GM21786 (cell line): ENCODE data around the gene PNPLA1.

Source experiments
- ATAC-seq: cut with Tn5 transposase; IDR thresholded peaks from one replicate; pipeline ENCODE4 v1.9.1; 2021; ENCODE audit not compliant: unreplicated experiment

PNPLA1 gene

DNA sequence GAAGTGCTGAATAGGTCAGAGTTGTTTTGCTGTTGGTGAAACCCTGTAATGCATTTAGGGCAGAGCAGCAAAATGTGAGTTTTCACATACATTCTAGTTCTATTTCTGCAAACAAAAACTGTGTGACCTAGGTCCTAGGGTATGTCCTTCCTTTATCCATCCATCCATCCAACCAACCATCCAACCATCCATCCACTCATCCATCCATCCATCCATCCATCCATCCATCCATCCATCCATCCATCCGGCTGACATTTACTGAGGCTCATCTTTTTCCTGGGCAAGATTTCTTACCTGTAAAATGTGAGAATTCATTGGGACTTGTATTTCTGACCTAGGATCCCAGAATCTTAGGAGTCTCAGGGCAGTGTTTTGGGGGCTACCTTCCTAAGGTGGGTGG lies 14.5 kb downstream of the PNPLA1 start:
- no peak for ATAC-seq

GRCh38 chr6:36285187-36285671 lies 15.4 kb downstream of the PNPLA1 start:
- ATAC-seq: no peak

DNA sequence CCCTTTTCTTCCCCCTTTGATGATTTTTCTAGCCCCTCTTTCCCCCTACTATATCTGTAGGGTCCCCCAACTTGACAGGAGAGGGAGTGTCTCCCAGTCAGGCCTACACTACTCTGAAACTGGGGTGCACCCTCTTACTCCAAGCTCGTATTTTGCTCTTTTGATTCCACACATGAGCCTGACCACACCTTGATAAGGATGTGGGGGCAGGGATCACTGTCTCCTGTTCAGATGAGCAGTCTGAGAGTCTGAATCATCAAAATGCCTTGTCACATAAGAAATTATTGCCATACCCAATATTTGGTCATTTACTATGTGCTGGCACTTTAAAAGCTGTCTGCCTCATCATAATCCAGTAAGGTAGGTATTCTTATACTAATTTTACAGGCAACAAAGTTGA lies 15.9 kb downstream of the PNPLA1 start:
- no peak for ATAC-seq

DNA sequence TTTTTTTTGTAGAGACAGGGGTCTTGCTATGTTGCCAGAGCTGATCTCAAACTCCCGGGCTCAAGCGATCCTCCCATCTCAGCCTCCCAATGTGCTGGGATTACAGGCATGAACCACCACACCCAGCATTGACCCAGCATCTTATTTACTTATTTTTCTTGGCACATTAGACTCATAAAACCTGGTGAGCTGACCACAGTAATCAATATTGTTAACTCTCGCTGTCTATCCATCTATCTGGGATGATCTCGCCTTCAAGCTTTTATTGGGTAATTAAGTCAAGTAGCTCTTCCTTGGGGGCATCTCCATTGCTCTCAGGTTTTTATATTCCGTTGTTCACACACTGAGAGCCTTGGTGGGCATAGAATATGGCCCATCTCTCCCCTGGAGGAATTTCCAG lies 17.0 kb downstream of the PNPLA1 start:
- ATAC-seq: no peak

DNA sequence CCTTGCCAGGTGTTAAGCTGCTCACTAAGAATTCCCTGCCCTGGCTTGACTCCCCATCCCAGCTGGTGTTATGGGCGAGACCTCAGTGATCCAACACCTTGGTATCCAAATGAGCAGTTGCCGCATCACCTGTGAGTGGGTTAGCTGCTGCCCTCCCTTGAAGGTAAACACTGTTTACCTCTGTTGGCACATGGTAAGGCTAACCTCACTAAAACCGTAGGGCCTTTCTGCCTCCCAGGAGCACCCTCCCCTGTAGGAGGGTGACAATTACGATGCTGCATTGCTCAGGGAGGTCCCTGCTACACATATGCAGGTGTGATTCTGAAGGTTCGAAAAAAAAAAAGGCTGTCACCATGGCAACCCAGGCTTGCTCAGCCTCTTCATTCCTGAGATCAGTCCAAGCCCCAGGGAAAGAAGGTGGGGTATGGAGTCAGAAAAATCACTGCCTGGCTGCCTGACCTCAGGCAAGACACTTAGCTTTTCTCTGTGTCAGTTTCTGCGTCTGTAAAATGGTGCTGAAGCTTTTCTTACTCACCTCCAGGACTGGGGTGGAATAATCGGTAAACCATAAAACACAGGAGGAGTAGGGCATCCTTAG lies 19.5 kb downstream of the PNPLA1 start:
- ATAC-seq: no peak

DNA sequence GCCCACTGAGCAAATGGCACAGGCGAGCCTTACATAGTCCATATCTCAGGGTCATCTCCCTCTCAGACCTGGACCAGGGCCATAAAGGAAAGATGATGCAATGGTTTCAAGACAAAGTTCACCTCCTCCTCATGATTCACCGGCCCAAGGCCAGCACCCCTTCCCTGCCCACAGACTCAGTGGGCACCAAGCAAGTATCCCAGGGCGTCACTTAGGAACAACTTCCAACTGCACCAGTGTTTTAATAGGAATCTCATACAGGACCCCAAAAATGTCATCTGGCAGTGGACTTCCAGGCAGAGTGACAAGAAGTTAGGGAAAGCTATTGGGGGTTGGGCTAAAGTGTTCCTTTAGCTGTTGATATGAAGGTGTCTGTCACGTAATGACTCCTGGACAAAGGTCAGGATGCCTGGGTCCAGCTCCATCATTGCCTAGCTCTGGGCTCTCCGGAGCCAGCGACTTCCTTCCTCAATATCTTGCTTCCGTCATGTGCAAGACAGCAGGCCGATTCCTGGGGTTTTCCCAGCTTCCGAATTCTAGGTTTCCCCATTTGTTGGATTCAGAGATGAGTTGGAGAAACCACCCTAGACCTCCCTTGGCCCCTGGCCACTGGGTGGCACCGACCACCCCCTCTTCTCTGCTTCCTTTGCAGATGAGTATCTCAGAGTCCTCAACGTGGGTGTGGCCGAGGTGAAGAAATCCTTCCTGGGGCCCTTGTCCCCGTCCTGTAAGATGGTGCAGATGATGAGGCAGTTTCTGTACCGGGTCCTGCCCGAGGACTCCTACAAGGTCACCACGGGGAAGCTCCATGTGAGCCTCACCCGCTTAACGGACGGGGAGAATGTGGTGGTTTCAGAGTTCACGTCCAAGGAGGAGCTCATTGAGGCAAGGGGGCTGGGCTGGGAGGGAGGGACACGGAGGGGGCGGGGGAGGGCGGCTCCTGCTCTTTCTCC lies 21.1 kb downstream of the PNPLA1 start:
- no peak for ATAC-seq

- ATAC-seq: no peak
Measured at GRCh38 chr6:36292170-36292569, 22.3 kb downstream of the PNPLA1 start.

DNA sequence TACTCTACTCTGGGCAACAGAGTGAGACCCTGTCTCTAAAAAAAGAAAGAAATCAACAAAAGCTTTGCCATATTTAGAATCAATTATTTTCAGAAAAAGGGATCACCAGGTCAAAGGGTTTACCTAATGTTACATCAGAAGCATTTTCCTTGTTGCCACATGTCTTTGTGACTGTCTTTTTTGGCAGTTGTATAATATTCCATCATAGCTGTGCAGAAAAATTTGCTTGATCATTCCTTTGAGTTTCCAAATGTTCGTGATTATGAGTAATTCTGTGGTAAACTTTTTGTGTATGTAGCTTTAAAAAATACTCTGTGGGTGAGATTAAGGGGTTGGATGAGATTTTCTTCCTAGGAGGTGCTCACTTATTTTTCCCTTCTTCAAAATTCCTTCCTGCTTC lies 26.4 kb downstream of the PNPLA1 start:
- ATAC-seq: no peak

DNA sequence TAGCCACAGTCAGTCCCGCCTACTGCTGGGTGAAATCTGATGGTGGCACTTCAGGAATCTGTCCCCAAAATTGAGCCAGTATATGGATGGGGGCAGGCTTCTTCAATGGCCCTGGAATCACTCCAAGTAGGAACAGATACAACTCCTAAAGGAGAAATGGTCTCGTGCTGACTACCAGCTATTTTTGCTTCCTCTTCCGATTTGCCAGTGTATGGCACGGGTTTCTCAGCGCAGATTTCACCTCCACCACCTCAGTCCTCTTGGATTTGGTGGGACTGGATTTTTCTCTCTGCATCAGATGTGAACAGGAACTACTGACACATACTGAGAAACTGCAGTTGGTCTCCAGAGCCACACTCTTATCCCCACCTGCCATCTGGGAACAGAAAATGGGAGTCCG lies 27.2 kb downstream of the PNPLA1 start:
- ATAC-seq: no peak

DNA sequence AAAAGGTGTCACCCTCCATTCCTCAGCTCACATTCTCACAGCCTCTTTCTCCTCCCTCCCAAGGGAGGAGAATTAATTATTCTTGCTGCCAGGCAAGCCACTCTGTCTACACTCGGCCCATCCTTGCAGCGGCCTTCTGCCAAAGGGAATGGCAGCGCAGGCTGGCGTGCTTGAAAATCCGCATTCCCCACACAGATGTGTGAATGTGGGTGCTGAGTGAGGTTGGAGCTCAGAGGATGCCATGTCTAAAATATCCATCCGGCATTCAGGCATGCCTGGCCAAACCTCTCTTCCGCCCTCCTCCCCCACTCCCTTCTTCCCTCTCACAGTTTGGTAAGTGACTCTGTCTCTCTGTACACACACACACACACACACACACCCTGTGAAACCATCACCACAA lies 27.7 kb downstream of the PNPLA1 start:
- no peak for ATAC-seq

DNA sequence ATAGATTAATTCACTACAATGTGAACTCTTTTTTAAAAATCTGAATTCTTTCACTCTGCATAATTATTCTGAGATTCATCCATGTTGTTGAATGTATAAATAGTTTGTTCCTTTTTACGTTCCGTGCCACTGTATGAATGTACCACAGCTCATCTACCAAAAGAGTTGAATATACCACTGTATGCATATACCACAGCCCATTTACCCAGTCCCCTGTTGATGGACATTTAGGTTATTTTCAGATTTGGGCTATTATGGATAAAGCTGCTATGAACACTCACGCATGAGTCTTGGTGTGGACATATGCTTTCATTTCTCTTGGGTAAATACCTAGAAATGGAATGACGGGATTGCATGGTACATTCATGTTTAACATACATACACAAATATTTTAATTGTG lies 28.2 kb downstream of the PNPLA1 start:
- no peak for ATAC-seq

DNA sequence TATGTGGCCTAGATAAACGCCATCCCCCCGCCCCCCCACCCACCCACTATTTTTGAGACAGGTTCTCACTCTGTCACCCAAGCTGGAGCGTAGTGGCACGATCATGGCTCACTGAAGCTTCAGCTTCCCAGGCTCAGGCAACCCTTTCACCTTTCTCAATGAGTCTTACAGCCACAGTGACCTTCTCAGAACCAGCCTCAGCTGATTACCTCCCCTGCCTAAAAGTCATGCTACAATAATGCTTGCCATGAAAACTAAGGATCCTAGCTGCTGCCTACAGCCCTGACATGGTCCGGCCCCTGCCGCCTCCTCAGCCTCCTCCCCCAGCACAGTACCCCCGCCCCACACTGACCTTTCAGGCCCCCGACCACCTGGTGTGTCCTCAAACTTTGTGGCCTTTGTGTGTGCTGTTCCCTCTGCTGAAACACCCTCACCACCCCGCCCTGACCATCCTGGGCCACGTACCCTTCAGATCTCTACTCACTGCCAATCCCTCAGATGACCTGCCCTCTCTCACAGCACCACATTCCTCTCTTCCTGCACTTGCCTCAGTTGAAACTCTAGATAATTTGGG lies 31.3 kb downstream of the PNPLA1 start:
- no peak for ATAC-seq

GRCh38 chr6:36301781-36302180 lies 31.9 kb downstream of the PNPLA1 start:
- ATAC-seq: no peak

GRCh38 chr6:36302227-36302976 lies 32.5 kb downstream of the PNPLA1 start:
- no peak for ATAC-seq

DNA sequence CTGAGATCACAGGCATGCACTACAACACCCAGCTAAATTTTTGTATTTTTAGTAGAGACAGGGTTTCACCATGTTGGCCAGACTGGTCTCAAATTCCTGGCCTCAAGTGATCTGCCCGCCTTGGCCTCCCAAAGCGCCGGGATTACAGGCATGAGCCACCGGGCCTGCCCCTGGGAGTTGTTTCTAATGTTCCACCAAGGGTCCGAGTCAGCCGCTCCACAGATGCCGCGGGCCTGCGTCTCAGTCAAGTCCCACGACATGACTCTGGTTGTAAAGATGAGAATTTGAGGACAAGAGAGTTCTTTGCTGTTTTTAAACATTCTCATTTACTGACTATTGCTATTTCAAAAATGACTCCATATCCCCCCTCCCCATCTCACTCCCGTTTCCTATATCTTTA lies 36.0 kb downstream of the PNPLA1 start:
- no peak for ATAC-seq

DNA sequence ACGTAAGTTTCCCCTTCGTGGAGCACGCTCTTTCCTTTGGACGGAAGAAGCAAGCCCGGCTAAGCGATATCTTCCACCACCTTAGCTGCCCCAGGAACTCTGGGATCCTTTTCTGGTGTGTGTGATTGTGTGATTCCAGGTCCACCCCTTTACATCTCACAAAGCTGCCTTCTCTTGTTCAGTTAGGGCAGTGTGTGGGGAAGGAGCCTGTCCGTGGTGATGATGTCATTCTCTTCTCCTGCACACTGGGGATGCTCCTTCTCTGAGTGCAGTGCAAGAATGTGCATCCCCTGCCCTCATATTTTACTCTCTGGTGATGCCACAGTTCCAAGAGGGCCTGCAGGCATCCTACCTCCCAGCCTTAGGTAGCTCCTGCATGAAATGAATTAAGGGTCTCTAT lies 36.5 kb downstream of the PNPLA1 start:
- no peak for ATAC-seq

GRCh38 chr6:36308514-36308913 lies 38.7 kb downstream of the PNPLA1 start:
- no peak for ATAC-seq

- ATAC-seq: no peak
Measured at GRCh38 chr6:36309203-36309602, 39.3 kb downstream of the PNPLA1 start.

GRCh38 chr6:36309900-36310299 lies 40.0 kb downstream of the PNPLA1 start:
- no peak for ATAC-seq

DNA sequence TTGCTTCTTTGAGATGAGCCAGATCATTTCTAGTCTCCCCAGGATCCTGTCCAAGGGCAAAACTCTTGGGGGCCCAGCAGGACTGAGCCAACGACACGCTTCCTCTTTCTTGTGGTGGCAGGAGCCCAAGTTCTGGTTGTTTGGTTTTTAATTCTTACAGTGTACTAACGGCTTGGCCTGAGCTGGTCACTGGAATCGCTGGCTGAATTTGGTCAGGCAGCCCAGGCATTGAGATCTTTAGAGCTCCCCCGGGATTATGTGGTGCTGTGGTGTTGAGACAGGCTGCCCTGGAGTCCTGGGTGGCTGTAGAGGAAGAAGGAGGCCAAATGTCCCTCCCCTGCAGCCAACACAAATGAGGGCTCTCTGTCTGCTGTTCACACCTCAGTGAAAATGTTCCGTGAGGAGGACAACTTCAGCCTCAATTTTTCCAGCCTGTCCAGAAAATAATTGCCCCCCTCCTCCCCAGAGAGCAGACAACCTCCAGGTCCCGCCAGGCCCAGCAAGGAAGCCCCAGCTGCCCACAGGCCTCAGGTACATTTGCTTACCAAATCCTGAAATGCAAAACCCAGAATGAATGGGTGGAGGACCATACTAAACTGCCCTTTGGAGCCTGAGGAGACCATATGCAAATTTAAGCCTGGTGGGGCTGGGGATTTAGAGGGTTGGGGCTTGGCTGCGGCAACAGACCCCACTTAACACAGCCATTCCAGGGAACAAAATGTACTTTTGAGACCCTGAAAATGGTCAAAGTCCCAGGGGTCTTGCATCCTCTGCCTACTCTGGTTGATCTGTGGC lies 43.2 kb downstream of the PNPLA1 start:
- ATAC-seq: no peak

- no peak for ATAC-seq
Measured at GRCh38 chr6:36313649-36313936, 43.7 kb downstream of the PNPLA1 start.
